ENCODE results near the gene SC5D.

Gene SC5D

GRCh38 chr11:121293288-121293594, 670 bp downstream of the SC5D start:
- no peak for DNase-seq

GRCh38 chr11:121295246-121296029, 2.9 kb downstream of the SC5D start:
- no peak for DNase-seq

- no peak for DNase-seq
These were observed 5.3 kb downstream of the SC5D start for GRCh38 chr11:121297872-121298271.

GRCh38 chr11:121298774-121299173, 6.2 kb downstream of the SC5D start:
- DNase-seq: no peak

- DNase-seq: no peak
These were observed 6.8 kb downstream of the SC5D start for GRCh38 chr11:121299417-121299816.

GRCh38 chr11:121300313-121300971, 7.9 kb downstream of the SC5D start:
- DNase-seq: no peak

- no peak for DNase-seq
These were observed 8.6 kb downstream of the SC5D start for GRCh38 chr11:121300972-121301699.

- no peak for DNase-seq
These were observed 12.2 kb downstream of the SC5D start for GRCh38 chr11:121304759-121305158.

- no peak for DNase-seq
These were observed 16.2 kb downstream of the SC5D start for GRCh38 chr11:121308816-121309215.

GRCh38 chr11:121309688-121310087, 17.1 kb downstream of the SC5D start:
- DNase-seq: no peak

- no peak for DNase-seq
These were observed 18.3 kb downstream of the SC5D start for GRCh38 chr11:121310908-121311307.

- no peak for DNase-seq
These were observed 18.8 kb downstream of the SC5D start for GRCh38 chr11:121311373-121311772.

GRCh38 chr11:121312483-121312882, 19.9 kb downstream of the SC5D start:
- no peak for DNase-seq

GRCh38 chr11:121318848-121319834, 26.6 kb downstream of the SC5D start:
- DNase-seq: no peak

GRCh38 chr11:121321614-121322243, 29.2 kb downstream of the SC5D start:
- DNase-seq: no peak

- DNase-seq: no peak
These were observed 30.6 kb downstream of the SC5D start for GRCh38 chr11:121323046-121323607.

- DNase-seq: no peak
These were observed 33.7 kb downstream of the SC5D start for GRCh38 chr11:121326230-121326629.

GRCh38 chr11:121327553-121327952, 35.0 kb downstream of the SC5D start:
- DNase-seq: no peak

- no peak for DNase-seq
These were observed 35.8 kb downstream of the SC5D start for GRCh38 chr11:121328176-121328966.

GRCh38 chr11:121328967-121329679, 36.6 kb downstream of the SC5D start:
- DNase-seq: no peak

Measured in activated CD4-positive, CD25-positive, alpha-beta regulatory T cell treated with anti-CD3 and anti-CD28 coated beads, Interleukin-2, amount 50 U/mL, for 72 hours (primary cell).